ENCODE data around the gene NFATC4.

NFATC4 gene

DNA sequence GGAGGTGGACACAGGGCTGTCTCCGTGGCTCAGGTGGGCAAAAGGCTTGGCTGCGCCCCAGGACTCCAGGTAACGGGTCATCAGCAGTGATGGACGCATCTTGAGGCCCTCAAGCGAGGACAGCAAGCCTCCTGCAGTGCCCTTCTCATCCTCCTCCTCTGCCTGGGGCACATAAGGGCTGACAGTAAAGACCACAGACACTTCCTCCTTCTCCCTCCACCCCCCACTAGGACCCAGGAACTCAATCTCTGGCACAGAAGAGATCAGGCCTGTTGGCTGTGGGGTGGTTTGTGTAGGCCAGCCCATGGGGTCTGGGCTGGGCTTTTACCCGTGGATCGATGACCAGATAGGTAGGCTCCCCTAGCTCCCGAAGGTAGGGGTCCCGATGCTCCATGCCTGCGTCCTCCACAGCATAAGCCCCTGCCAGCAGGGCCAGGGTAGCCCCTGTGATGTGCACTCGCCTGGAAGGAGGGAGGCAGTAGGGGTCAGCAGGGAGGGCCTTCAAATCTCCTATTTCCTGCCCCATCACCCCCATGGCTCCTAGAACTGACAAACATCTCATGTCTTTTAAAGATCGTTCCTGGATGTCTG, 38.8 kb upstream of the NFATC4 start:
- Histone ChIP-seq H2AFZ (ENCODE audit: low read depth, low read length) (no peak overlapping the region), H3K27me3 (ENCODE audit: insufficient read depth, low read length, poor library complexity) (peaks cover 9% of the 10 kb centered on the region)

DNA sequence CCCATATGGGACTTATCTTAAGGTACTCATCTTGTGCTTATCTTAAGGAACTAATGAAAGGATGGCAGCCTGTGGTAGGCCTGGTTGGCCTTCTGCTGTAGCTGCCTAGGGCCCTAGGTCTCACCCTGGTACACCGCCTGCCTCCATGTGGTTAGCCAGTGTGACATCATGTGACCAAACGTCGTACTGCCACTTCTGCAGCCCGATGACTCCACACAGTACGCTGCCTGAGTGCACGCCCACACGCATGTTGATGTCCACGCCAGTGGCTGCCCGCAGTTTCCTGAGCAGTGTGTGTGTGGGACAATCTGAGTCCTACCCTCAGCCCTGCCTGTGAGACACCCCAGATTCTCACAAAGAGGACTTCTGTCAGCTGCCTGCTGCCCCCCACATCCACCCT, 38.2 kb upstream of the NFATC4 start:
- H4K20me1 ChIP-seq (ENCODE audit: insufficient read depth, low read length), result peaks cover 20% of the 10 kb centered on the region
- ATAC-seq (ENCODE audit: insufficient read depth, low read depth), result no peak
- TF ChIP-seq, protein P1, sequence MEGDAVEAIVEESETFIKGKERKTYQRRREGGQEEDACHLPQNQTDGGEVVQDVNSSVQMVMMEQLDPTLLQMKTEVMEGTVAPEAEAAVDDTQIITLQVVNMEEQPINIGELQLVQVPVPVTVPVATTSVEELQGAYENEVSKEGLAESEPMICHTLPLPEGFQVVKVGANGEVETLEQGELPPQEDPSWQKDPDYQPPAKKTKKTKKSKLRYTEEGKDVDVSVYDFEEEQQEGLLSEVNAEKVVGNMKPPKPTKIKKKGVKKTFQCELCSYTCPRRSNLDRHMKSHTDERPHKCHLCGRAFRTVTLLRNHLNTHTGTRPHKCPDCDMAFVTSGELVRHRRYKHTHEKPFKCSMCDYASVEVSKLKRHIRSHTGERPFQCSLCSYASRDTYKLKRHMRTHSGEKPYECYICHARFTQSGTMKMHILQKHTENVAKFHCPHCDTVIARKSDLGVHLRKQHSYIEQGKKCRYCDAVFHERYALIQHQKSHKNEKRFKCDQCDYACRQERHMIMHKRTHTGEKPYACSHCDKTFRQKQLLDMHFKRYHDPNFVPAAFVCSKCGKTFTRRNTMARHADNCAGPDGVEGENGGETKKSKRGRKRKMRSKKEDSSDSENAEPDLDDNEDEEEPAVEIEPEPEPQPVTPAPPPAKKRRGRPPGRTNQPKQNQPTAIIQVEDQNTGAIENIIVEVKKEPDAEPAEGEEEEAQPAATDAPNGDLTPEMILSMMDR (IDR thresholded peaks at IDR 0.05; ENCODE audit: borderline replicate concordance, extremely low read depth, low read length, poor library complexity, severe bottlenecking), result no peak
- TF ChIP-seq EZH2 (IDR thresholded peaks at IDR 0.05; ENCODE audit: borderline replicate concordance, low read depth, low read length, severe bottlenecking), result no peak
- H3K9ac ChIP-seq (ENCODE audit: low read depth, low read length), result no peak overlapping the region
- H3K27me3 ChIP-seq (ENCODE audit: insufficient read depth, low read length, poor library complexity), result peaks cover 9% of the 10 kb centered on the region
- H3K36me3 ChIP-seq (ENCODE audit: insufficient read depth, low read length), result no peaks in the 10 kb centered on the region
- H3K79me2 ChIP-seq (ENCODE audit: insufficient read depth, low read length), result no peaks in the 10 kb centered on the region
- H3K4me1 ChIP-seq (ENCODE audit: insufficient read depth, low read length), result peaks cover 25% of the 10 kb centered on the region
- no peak overlapping the region for H3K4me2 ChIP-seq (ENCODE audit: insufficient read depth, low read length)
- no peaks in the 10 kb centered on the region for H3K9me3 ChIP-seq (ENCODE audit: insufficient read depth, low read length, severe bottlenecking)
- H3K4me3 ChIP-seq (ENCODE audit: low read depth in 1 of 2, low read length in 2 of 2), result no peak overlapping the region
- no peak for DNase-seq
- no peak overlapping the region for H2AFZ ChIP-seq (ENCODE audit: low read depth, low read length)
- H3K27ac ChIP-seq (ENCODE audit: low read length), result no peak overlapping the region

More for the DNA sequence above, 38.8 kb upstream of the NFATC4 start:
- H3K9me3 ChIP-seq (ENCODE audit: insufficient read depth, low read length, severe bottlenecking), result no peaks in the 10 kb centered on the region
- peaks cover 20% of the 10 kb centered on the region for H4K20me1 ChIP-seq (ENCODE audit: insufficient read depth, low read length)
- no peak overlapping the region for H3K4me3 ChIP-seq (ENCODE audit: low read depth in 1 of 2, low read length in 2 of 2)
- no peak overlapping the region for H3K4me2 ChIP-seq (ENCODE audit: insufficient read depth, low read length)
- no peaks in the 10 kb centered on the region for H3K79me2 ChIP-seq (ENCODE audit: insufficient read depth, low read length)
- peaks cover 25% of the 10 kb centered on the region for H3K4me1 ChIP-seq (ENCODE audit: insufficient read depth, low read length)
- H3K27ac ChIP-seq (ENCODE audit: low read length), result no peak overlapping the region
- ATAC-seq (ENCODE audit: insufficient read depth, low read depth) (no peak), DNase-seq (no peak)
- no peak for TF ChIP-seq EZH2 (IDR thresholded peaks at IDR 0.05; ENCODE audit: borderline replicate concordance, low read depth, low read length, severe bottlenecking)
- TF ChIP-seq, protein P1 (IDR thresholded peaks at IDR 0.05; ENCODE audit: borderline replicate concordance, extremely low read depth, low read length, poor library complexity, severe bottlenecking), result no peak
- H3K9ac ChIP-seq (ENCODE audit: low read depth, low read length), result no peak overlapping the region
- no peaks in the 10 kb centered on the region for H3K36me3 ChIP-seq (ENCODE audit: insufficient read depth, low read length)

- H3K36me3 ChIP-seq (ENCODE audit: insufficient read depth, low read length), result no peaks in the 10 kb centered on the region
- H3K9ac ChIP-seq (ENCODE audit: low read depth, low read length), result no peak overlapping the region
- H3K4me1 ChIP-seq (ENCODE audit: insufficient read depth, low read length), result peaks cover 25% of the 10 kb centered on the region
- TF ChIP-seq, protein P1 (IDR thresholded peaks at IDR 0.05; ENCODE audit: borderline replicate concordance, extremely low read depth, low read length, poor library complexity, severe bottlenecking), result no peak
- no peak for TF ChIP-seq EZH2 (IDR thresholded peaks at IDR 0.05; ENCODE audit: borderline replicate concordance, low read depth, low read length, severe bottlenecking)
- no peak for DNase-seq
- H3K27ac ChIP-seq (ENCODE audit: low read length), result no peak overlapping the region
- no peak overlapping the region for H3K4me2 ChIP-seq (ENCODE audit: insufficient read depth, low read length)
- ATAC-seq (ENCODE audit: insufficient read depth, low read depth), result no peak
- H3K9me3 ChIP-seq (ENCODE audit: insufficient read depth, low read length, severe bottlenecking), result no peaks in the 10 kb centered on the region
- no peak overlapping the region for H2AFZ ChIP-seq (ENCODE audit: low read depth, low read length)
- H3K4me3 ChIP-seq (ENCODE audit: low read depth in 1 of 2, low read length in 2 of 2), result no peak overlapping the region
- H3K79me2 ChIP-seq (ENCODE audit: insufficient read depth, low read length), result no peaks in the 10 kb centered on the region
- peaks cover 9% of the 10 kb centered on the region for H3K27me3 ChIP-seq (ENCODE audit: insufficient read depth, low read length, poor library complexity)
- H4K20me1 ChIP-seq (ENCODE audit: insufficient read depth, low read length), result peaks cover 23% of the 10 kb centered on the region
These were observed 36.9 kb upstream of the NFATC4 start for GRCh38 chr14:24330973-24331674.

Data from DND-41 (cell line).